Measurements from ENCODE around the gene PWWP2A. TPM values are rescaled to one million over a fixed set of nuclear protein-coding genes. Genes with fewer than 3 reads are reported as not detected.

Gene PWWP2A
- total RNA-seq, 1 donor from 2014 or later = 43.4 TPM

- Histone ChIP-seq H3K4me1 (no peaks in the 10 kb centered on the region), H3K27me3 (no peaks in the 10 kb centered on the region), H3K9me3 (no peaks in the 10 kb centered on the region), H3K27ac (no peak overlapping the region), H3K4me3 (no peak overlapping the region), H3K36me3 (peaks cover 32 to 42% of the 10 kb centered on the region in 2 donors)
- no peak for DNase-seq (ENCODE audit: low spot score in 2 of 2)
- TF ChIP-seq, protein P1, sequence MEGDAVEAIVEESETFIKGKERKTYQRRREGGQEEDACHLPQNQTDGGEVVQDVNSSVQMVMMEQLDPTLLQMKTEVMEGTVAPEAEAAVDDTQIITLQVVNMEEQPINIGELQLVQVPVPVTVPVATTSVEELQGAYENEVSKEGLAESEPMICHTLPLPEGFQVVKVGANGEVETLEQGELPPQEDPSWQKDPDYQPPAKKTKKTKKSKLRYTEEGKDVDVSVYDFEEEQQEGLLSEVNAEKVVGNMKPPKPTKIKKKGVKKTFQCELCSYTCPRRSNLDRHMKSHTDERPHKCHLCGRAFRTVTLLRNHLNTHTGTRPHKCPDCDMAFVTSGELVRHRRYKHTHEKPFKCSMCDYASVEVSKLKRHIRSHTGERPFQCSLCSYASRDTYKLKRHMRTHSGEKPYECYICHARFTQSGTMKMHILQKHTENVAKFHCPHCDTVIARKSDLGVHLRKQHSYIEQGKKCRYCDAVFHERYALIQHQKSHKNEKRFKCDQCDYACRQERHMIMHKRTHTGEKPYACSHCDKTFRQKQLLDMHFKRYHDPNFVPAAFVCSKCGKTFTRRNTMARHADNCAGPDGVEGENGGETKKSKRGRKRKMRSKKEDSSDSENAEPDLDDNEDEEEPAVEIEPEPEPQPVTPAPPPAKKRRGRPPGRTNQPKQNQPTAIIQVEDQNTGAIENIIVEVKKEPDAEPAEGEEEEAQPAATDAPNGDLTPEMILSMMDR (IDR thresholded peaks at IDR 0.05) = no peak
- intact Hi-C loops (cut with DNase I) = no loop called here
Measured at GRCh38 chr5:160047423-160047822, 71.8 kb downstream of the PWWP2A start.

GRCh38 chr5:160044967-160045366, 74.3 kb downstream of the PWWP2A start:
- no peaks in the 10 kb centered on the region for H3K9me3 ChIP-seq
- no peak overlapping the region for H3K27ac ChIP-seq
- DNase-seq (ENCODE audit: low spot score in 2 of 2) = no peak
- TF ChIP-seq, protein P1 (IDR thresholded peaks at IDR 0.05) = no peak
- no peak overlapping the region for H3K4me3 ChIP-seq
- H3K27me3 ChIP-seq = no peaks in the 10 kb centered on the region
- intact Hi-C loops (cut with DNase I) = no loop called here
- H3K4me1 ChIP-seq = no peaks in the 10 kb centered on the region
- H3K36me3 ChIP-seq = peaks cover 23 to 41% of the 10 kb centered on the region in 2 donors

GRCh38 chr5:160044391-160044804, 74.9 kb downstream of the PWWP2A start:
- no peaks in the 10 kb centered on the region for H3K9me3 ChIP-seq
- H3K27me3 ChIP-seq = no peaks in the 10 kb centered on the region
- TF ChIP-seq, protein P1 (IDR thresholded peaks at IDR 0.05) = no peak
- no peaks in the 10 kb centered on the region for H3K4me1 ChIP-seq
- DNase-seq (ENCODE audit: low spot score in 2 of 2) = no peak
- H3K4me3 ChIP-seq = no peak overlapping the region
- peaks cover 19 to 40% of the 10 kb centered on the region in 2 donors for H3K36me3 ChIP-seq
- intact Hi-C loops (cut with DNase I) = no loop called here
- no peak overlapping the region for H3K27ac ChIP-seq

DNA sequence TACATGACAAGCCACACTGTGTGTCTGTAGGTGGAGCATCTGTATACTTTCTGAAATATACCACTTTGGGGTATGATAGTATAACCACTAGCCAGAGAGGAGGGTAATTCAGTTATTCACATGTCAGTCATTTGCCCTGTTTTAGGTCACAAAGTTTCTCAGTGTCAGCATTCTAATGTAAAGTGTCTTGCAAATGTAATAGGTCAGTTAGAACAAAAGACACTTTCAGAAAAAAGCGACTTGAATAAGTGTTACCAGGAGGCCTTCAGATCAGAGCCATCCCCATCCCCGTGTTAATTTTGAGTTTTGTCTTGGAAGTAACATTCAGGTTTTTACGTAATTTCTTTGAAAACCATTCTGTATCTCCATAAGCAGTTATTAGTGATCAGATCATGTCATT, 76.6 kb downstream of the PWWP2A start:
- Histone ChIP-seq H3K9me3 (no peaks in the 10 kb centered on the region), H3K4me1 (no peaks in the 10 kb centered on the region), H3K27me3 (no peaks in the 10 kb centered on the region), H3K36me3 (peaks cover 19 to 52% of the 10 kb centered on the region in 2 donors), H3K4me3 (no peak overlapping the region), H3K27ac (no peak overlapping the region)
- TF ChIP-seq, protein P1 (IDR thresholded peaks at IDR 0.05) = no peak
- no peak for DNase-seq (ENCODE audit: low spot score in 2 of 2)
- intact Hi-C loops (cut with DNase I) = no loop called here

Other genes starting within 250 kb of the PWWP2A start
- 20.6 TPM for gene ADRA1B, start 203.0 kb downstream of the PWWP2A start, total RNA-seq
- gene TTC1, start 110.3 kb downstream of the PWWP2A start, total RNA-seq = 13.7 TPM
- gene FABP6, start 110.1 kb upstream of the PWWP2A start, total RNA-seq = not detected
- gene CCNJL, start 193.1 kb upstream of the PWWP2A start, total RNA-seq = not detected